Measurements from ENCODE around the gene DSTN.

DNA sequence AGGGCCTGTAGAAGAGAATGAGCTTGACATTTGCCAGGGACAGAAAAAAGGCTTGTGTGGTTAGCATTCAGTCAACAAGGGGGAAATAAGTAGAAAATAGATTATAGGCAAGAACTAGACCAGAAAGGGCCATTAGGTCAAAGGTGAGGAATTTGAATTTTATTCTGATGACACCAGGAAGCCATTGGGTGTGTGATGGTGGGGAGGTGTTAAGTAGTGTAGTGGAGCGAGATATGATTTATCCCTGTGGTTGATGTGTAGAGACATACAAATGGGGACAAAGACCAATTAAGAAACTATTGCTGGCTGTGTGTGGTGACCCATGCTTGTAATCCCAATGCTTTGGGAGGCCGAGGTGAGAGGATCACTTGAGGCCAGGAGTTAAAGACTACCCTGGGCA is 11.0 kb downstream of the DSTN start:
- TF ChIP-seq, protein P1, sequence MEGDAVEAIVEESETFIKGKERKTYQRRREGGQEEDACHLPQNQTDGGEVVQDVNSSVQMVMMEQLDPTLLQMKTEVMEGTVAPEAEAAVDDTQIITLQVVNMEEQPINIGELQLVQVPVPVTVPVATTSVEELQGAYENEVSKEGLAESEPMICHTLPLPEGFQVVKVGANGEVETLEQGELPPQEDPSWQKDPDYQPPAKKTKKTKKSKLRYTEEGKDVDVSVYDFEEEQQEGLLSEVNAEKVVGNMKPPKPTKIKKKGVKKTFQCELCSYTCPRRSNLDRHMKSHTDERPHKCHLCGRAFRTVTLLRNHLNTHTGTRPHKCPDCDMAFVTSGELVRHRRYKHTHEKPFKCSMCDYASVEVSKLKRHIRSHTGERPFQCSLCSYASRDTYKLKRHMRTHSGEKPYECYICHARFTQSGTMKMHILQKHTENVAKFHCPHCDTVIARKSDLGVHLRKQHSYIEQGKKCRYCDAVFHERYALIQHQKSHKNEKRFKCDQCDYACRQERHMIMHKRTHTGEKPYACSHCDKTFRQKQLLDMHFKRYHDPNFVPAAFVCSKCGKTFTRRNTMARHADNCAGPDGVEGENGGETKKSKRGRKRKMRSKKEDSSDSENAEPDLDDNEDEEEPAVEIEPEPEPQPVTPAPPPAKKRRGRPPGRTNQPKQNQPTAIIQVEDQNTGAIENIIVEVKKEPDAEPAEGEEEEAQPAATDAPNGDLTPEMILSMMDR (IDR thresholded peaks at IDR 0.05 in 2 of 3, conservative IDR thresholded peaks at IDR 0.05 in 1 of 3; ENCODE audit: borderline replicate concordance in 1 of 3, insufficient read depth in 1 of 3, low read depth in 2 of 3, low read length in 2 of 3), result no peak
- no peak for TF ChIP-seq ZFX (IDR thresholded peaks at IDR 0.05)
- no peak for TF ChIP-seq SRF (IDR thresholded peaks at IDR 0.05; ENCODE audit: low read depth)
- no peak for TF ChIP-seq POLR2A (IDR thresholded peaks at IDR 0.05; ENCODE audit: borderline replicate concordance, extremely low read depth, insufficient read depth, insufficient read length)
